Aorta (tissue), 5 donors: Measurements from ENCODE around the gene MAGT1. TPM values are rescaled to one million over a fixed set of nuclear protein-coding genes. Genes with fewer than 3 reads are reported as not detected.
"Not testable (repeated sequence)": the region's sequence is repeated elsewhere in the genome, so short reads cannot be mapped to it uniquely, and the experiment has no call there.

Source experiments
- ATAC-seq: fragments of 200-7000 bp; cut with Tn5 transposase; one replicate; pipeline ENCODE4 v1.9.1; 2022; ENCODE audit warnings: moderate library complexity; ENCODE audit not compliant: low FRiP score
- DNase-seq, 2 donors: peaks; one replicate each; pipeline ENCODE4 v3.0.0-alpha.2; 2020
- H3K27ac ChIP-seq, 2 donors: one replicate each; pipeline ENCODE4 v1.5.1; 2013; ENCODE audit warnings: low read length in 2 of 2, mild to moderate bottlenecking in 2 of 2, moderate library complexity in 2 of 2, control low read depth in 1 of 2, inconsistent platforms in 1 of 2, low read depth in 1 of 2
- H3K27me3 ChIP-seq, 2 donors: one replicate each; pipeline ENCODE4 v1.6.1; 2013; ENCODE audit warnings: control low read depth in 1 of 2, low read length in 1 of 2, mild to moderate bottlenecking in 1 of 2, moderate library complexity in 1 of 2; ENCODE audit not compliant: insufficient read depth in 2 of 2, control insufficient read depth in 1 of 2
- H3K36me3 ChIP-seq, 2 donors: one replicate each; pipeline ENCODE4 v1.6.1; 2013; ENCODE audit warnings: control low read depth in 1 of 2, low read length in 1 of 2, mild to moderate bottlenecking in 1 of 2; ENCODE audit not compliant: insufficient read depth in 2 of 2, control insufficient read depth in 1 of 2
- H3K4me1 ChIP-seq, 2 donors: one replicate each; pipeline ENCODE4 v1.6.1; 2013; ENCODE audit warnings: low read length in 2 of 2, control low read depth in 1 of 2, mild to moderate bottlenecking in 1 of 2, moderate library complexity in 1 of 2; ENCODE audit not compliant: insufficient read depth in 2 of 2, control insufficient read depth in 1 of 2
- H3K4me3 ChIP-seq, 2 donors: one replicate each; pipeline ENCODE4 v1.5.1; 2013; ENCODE audit warnings: low read length in 2 of 2, control low read depth in 1 of 2, mild to moderate bottlenecking in 1 of 2
- H3K9me3 ChIP-seq: one replicate; pipeline ENCODE4 v1.6.1; 2013; ENCODE audit warnings: mild to moderate bottlenecking, low read length; ENCODE audit not compliant: control insufficient read depth
- WGBS, 2 donors: extraction: QIAGEN DNeasy Blood & Tissue Kit; methylation state at CpG; one replicate each; pipeline ENCODE4 v1.1.7; 2013; 5-methylcytosine and 5-hydroxymethylcytosine counted together
- intact Hi-C, 2 donors: fragments of 100-400 bp; cut with DNase I; formaldehyde crosslinking; loops; one replicate each; pipeline versions ENCODE4 v1.14.2 to v1.15.0; 2022
- polyA plus RNA-seq, 2 donors: library from polyadenylated mRNA; stranded (reverse); fragments of 200-250 nt; gene quantifications; one replicate each; pipeline ENCODE4 v1.2.3, GENCODE V29; 2013
- total RNA-seq, 2 donors: library from RNA; stranded (reverse); fragmentation: NEBNext Ultra II Directional; extraction: Animal tissue kit (Norgen Biotek cat#: 25700); gene quantifications; one replicate each; pipeline ENCODE4 v1.2.1, GENCODE V29; 2021
- donor health status: healthy with polysubstance abuse.
- donor health status: Bipolar disorder and iron deficiency.
- donor health status: DM: no; HTN: no; CAD: no.
- donor health status: DM: no; HTN: no; CAD: no.
- donor health status: DM: yes; HTN: yes; CAD: no.

Gene MAGT1
- total and polyA plus RNA-seq, 4 donors = 15.4 to 54.6 (median 35.8) TPM

GRCh38 chrX:77924320-77924859 is 29.2 kb upstream of the MAGT1 start:
- WGBS, 2 donors = 87 to 89% methylated on average over 8 of the region's 8 CpGs
- H3K4me3 ChIP-seq = no peak overlapping the region
- no peaks in the 10 kb centered on the region for H3K4me1 ChIP-seq
- H3K36me3 ChIP-seq = no peaks in the 10 kb centered on the region
- ATAC-seq (no peak), DNase-seq (no peak)
- no peak overlapping the region for H3K27ac ChIP-seq
- intact Hi-C loops = no loop called here
- no peaks in the 10 kb centered on the region for H3K9me3 ChIP-seq
- no peaks in the 10 kb centered on the region for H3K27me3 ChIP-seq

- no peaks in the 10 kb centered on the region for H3K9me3 ChIP-seq
Measured at GRCh38 chrX:77922787-77923186, 27.6 kb upstream of the MAGT1 start.

GRCh38 chrX:77919370-77919769 is 24.1 kb upstream of the MAGT1 start:
- not testable (repeated sequence) for ATAC-seq, DNase-seq
- intact Hi-C loops = loop anchor here in 1 of 2 donors (10.0 kb wide), 1 partner anchor 185 kb away; the partner anchor contains the start of gene PGK1

More at GRCh38 chrX:77922787-77923186, 27.6 kb upstream of the MAGT1 start:
- H3K27ac ChIP-seq = no peak overlapping the region
- no peaks in the 10 kb centered on the region for H3K36me3 ChIP-seq
- DNase-seq (no peak), ATAC-seq (no peak)
- H3K4me3 ChIP-seq = no peak overlapping the region
- H3K27me3 ChIP-seq = no peaks in the 10 kb centered on the region
- H3K4me1 ChIP-seq = no peaks in the 10 kb centered on the region
- intact Hi-C loops = no loop called here

GRCh38 chrX:77918568-77918967 is 23.3 kb upstream of the MAGT1 start:
- Histone ChIP-seq H3K4me1 (no peaks in the 10 kb centered on the region), H3K27me3 (no peaks in the 10 kb centered on the region), H3K9me3 (no peaks in the 10 kb centered on the region), H3K4me3 (no peak overlapping the region), H3K27ac (no peak overlapping the region), H3K36me3 (no peaks in the 10 kb centered on the region)
- ATAC-seq (no peak), DNase-seq (no peak)
- intact Hi-C loops = loop anchor here in 1 of 2 donors (10.0 kb wide), 1 partner anchor 186 kb away; the partner anchor contains the start of gene PGK1
- 30 to 44% methylated on average over 3 of the region's 3 CpGs for WGBS, 2 donors

More at GRCh38 chrX:77919370-77919769, 24.1 kb upstream of the MAGT1 start:
- not testable (repeated sequence) for H3K4me1 ChIP-seq, H3K9me3 ChIP-seq, H3K36me3 ChIP-seq, H3K4me3 ChIP-seq, H3K27ac ChIP-seq, H3K27me3 ChIP-seq
- WGBS, 2 donors = 68 to 69% methylated on average over 6 of the region's 6 CpGs

GRCh38 chrX:77917294-77917933 is 22.2 kb upstream of the MAGT1 start:
- 56 to 62% methylated on average over 2 of the region's 2 CpGs for WGBS, 2 donors

GRCh38 chrX:77910108-77910840 is 15.0 kb upstream of the MAGT1 start, which contains the start of gene ATP7A:
Gene ATP7A (plus strand): TSS chrX:77910693. CDS start chrX:77971642, 60,949 bp downstream.
- Histone ChIP-seq H3K36me3 (no peaks in the 10 kb centered on the region), H3K4me3 (peak within 1 kb of the TSS; percentile 52 to 69), H3K27ac (peak within 1 kb of the TSS in 1 of 2 donors; percentile 55), H3K4me1 (no peaks in the 10 kb centered on the region), H3K27me3 (no peaks in the 10 kb centered on the region), H3K9me3 (no peaks in the 10 kb centered on the region)
- peak; percentile 95 for ATAC-seq
- 1 to 22% methylated on average over 32 to 36 of the region's 36 CpGs for WGBS, 2 donors
- intact Hi-C loops = loop anchor here (5.0 to 10.0 kb wide), 2 partner anchors 122 to 195 kb away; partner anchors contain the start of gene PGK1 (in 1 of the 2)
- peak; percentile 94 for DNase-seq

More at GRCh38 chrX:77917294-77917933, 22.2 kb upstream of the MAGT1 start:
- no peaks in the 10 kb centered on the region for H3K27me3 ChIP-seq
- intact Hi-C loops = loop anchor here in 1 of 2 donors (10.0 kb wide), 1 partner anchor 187 kb away; the partner anchor contains the start of gene PGK1
- H3K9me3 ChIP-seq = no peaks in the 10 kb centered on the region
- H3K4me1 ChIP-seq = no peaks in the 10 kb centered on the region
- ATAC-seq = no peak
- no peaks in the 10 kb centered on the region for H3K36me3 ChIP-seq
- no peak overlapping the region for H3K27ac ChIP-seq
- no peak overlapping the region for H3K4me3 ChIP-seq
- no peak for DNase-seq

GRCh38 chrX:77901506-77901905 is 6.3 kb upstream of the MAGT1 start:
- Histone ChIP-seq H3K36me3 (no peaks in the 10 kb centered on the region), H3K27me3 (no peaks in the 10 kb centered on the region), H3K4me1 (no peaks in the 10 kb centered on the region), H3K27ac (no peak overlapping the region), H3K4me3 (no peak overlapping the region), H3K9me3 (no peaks in the 10 kb centered on the region)
- intact Hi-C loops = no loop called here
- DNase-seq (no peak), ATAC-seq (no peak)
- WGBS, 2 donors = 83 to 93% methylated on average over 5 of the region's 5 CpGs

- Histone ChIP-seq H3K27me3 (no peaks in the 10 kb centered on the region), H3K36me3 (no peaks in the 10 kb centered on the region), H3K27ac (no peak overlapping the region), H3K4me1 (no peaks in the 10 kb centered on the region), H3K4me3 (no peak overlapping the region), H3K9me3 (no peaks in the 10 kb centered on the region)
- intact Hi-C loops = no loop called here
- WGBS, 2 donors = 73 to 74% methylated on average over 1 of the region's 1 CpG
- no peak for DNase-seq
- ATAC-seq = no peak
Measured at GRCh38 chrX:77900688-77901087, 5.5 kb upstream of the MAGT1 start.
